Fibroblast of lung (primary cell): ENCODE results near the gene DYNC2I2. TPM values are rescaled to one million over a fixed set of nuclear protein-coding genes. Genes with fewer than 3 reads are reported as not detected.

Experiments used
- DNase-seq, 2 donors: peaks; one replicate each; pipeline versions ENCODE4 v3.0.0 to v3.0.0-alpha.2; 2010; ENCODE audit warnings: low read depth in 2 of 2
- H2AFZ ChIP-seq: 2 replicates; pipeline ENCODE4 v1.5.1; 2012; ENCODE audit warnings: low read length, control low read depth, inconsistent platforms
- H3K27ac ChIP-seq: 2 replicates; pipeline ENCODE4 v1.5.1; 2011; ENCODE audit warnings: low read length, control low read depth; ENCODE audit not compliant: insufficient read depth
- H3K27me3 ChIP-seq: 2 replicates; pipeline ENCODE4 v1.5.1; 2011; ENCODE audit warnings: mild to moderate bottlenecking, low read length; ENCODE audit not compliant: control insufficient read depth, insufficient read depth
- H3K36me3 ChIP-seq: 2 replicates; pipeline ENCODE4 v1.5.1; 2011; ENCODE audit warnings: low read length; ENCODE audit not compliant: control insufficient read depth, insufficient read depth
- H3K4me1 ChIP-seq: 2 replicates; pipeline ENCODE4 v1.5.1; 2011; ENCODE audit warnings: low read length; ENCODE audit not compliant: control insufficient read depth, insufficient read depth; ENCODE audit errors: extremely low read depth
- H3K4me2 ChIP-seq: 2 replicates; pipeline ENCODE4 v1.5.1; 2011; ENCODE audit warnings: low read length, control low read depth; ENCODE audit not compliant: insufficient read depth; ENCODE audit errors: extremely low read depth
- H3K4me3 ChIP-seq, 4 experiments: fragments of 200-600 bp in 1 of 4; sonication (generic) in 1 of 4; replicated peaks in 1 of 4; 2 replicates each; pipeline ENCODE4 v1.5.1; 2011 to 2016; ENCODE audit warnings: low read length in 4 of 4, low read depth in 3 of 4, mild to moderate bottlenecking in 3 of 4, control low read depth in 2 of 4, inconsistent platforms in 1 of 4, mixed read lengths in 1 of 4; ENCODE audit not compliant: insufficient read depth in 1 of 4; ENCODE audit errors: control extremely low read depth in 1 of 4
- H3K79me2 ChIP-seq: 2 replicates; pipeline ENCODE4 v1.5.1; 2012; ENCODE audit warnings: mild to moderate bottlenecking, low read length, inconsistent platforms; ENCODE audit not compliant: control insufficient read depth, insufficient read depth
- H3K9ac ChIP-seq: 2 replicates; pipeline ENCODE4 v1.5.1; 2011; ENCODE audit warnings: mild to moderate bottlenecking, low read length, control low read depth; ENCODE audit not compliant: insufficient read depth
- H3K9me3 ChIP-seq: 2 replicates; pipeline ENCODE4 v1.5.1; 2012; ENCODE audit warnings: low read depth, low read length; ENCODE audit not compliant: control insufficient read depth, insufficient read depth
- H4K20me1 ChIP-seq: 2 replicates; pipeline ENCODE4 v1.5.1; 2011; ENCODE audit warnings: low read length; ENCODE audit not compliant: control insufficient read depth, insufficient read depth; ENCODE audit errors: extremely low read depth
- CTCF ChIP-seq, 2 donors: IDR thresholded peaks in 1 of 2; conservative IDR thresholded peaks in 1 of 2; 1 replicate in 1 of 2; 2 replicates in 1 of 2; pipeline ENCODE4 v1.5.1; 2011 to 2012; ENCODE audit warnings: low read length in 2 of 2, control low read depth in 1 of 2, inconsistent platforms in 1 of 2, low read depth in 1 of 2, mild to moderate bottlenecking in 1 of 2
- EZH2 ChIP-seq: IDR thresholded peaks from 2 replicates; pipeline ENCODE4 v1.5.1; 2012; ENCODE audit warnings: low read length, control low read depth, mild to moderate bottlenecking; ENCODE audit errors: missing control alignments
- polyA plus RNA-seq, 2 donors: library from polyadenylated mRNA; depleted of rRNA in 1 of 2; stranded (reverse) in 1 of 2; unstranded in 1 of 2; fragments of >200 nt; gene quantifications; 2 replicates each; pipeline ENCODE4 v1.2.1, GENCODE V29; 2011 to 2012; ENCODE audit warnings: missing spikeins in 1 of 2
- total RNA-seq: library from RNA; depleted of rRNA; stranded (reverse); fragments of >200 nt; gene quantifications from 2 replicates; pipeline ENCODE4 v1.2.1, GENCODE V29; 2014

The DYNC2I2 gene
- total and polyA plus RNA-seq, 2 donors (not counting 1 experiment from before 2014, with no cell fraction given): 13.2 to 41.5 TPM

GRCh38 chr9:128643519-128644300 lies 12.9 kb downstream of the DYNC2I2 start:
- DNase-seq: no peak
- no peaks in the 10 kb centered on the region for H3K27me3 ChIP-seq
- H3K36me3 ChIP-seq: peaks cover 2% of the 10 kb centered on the region
- H3K4me3 ChIP-seq: no peak overlapping the region
- peaks cover 3% of the 10 kb centered on the region for H3K4me1 ChIP-seq
- no peaks in the 10 kb centered on the region for H4K20me1 ChIP-seq
- H3K9ac ChIP-seq: no peak overlapping the region
- H2AFZ ChIP-seq: no peak overlapping the region
- peaks cover 5% of the 10 kb centered on the region for H3K79me2 ChIP-seq
- H3K4me2 ChIP-seq: no peak overlapping the region
- no peak for TF ChIP-seq EZH2
- no peak for TF ChIP-seq CTCF (conservative IDR thresholded peaks at IDR 0.05 in 1 of 2, IDR thresholded peaks at IDR 0.05 in 1 of 2; ENCODE audit: low read depth in 1 of 2, low read length in 2 of 2)
- H3K9me3 ChIP-seq: no peaks in the 10 kb centered on the region
- no peak overlapping the region for H3K27ac ChIP-seq

GRCh38 chr9:128642675-128643245 lies 13.9 kb downstream of the DYNC2I2 start:
- no peak for DNase-seq
- H3K27me3 ChIP-seq: no peaks in the 10 kb centered on the region
- H4K20me1 ChIP-seq: no peaks in the 10 kb centered on the region
- TF ChIP-seq EZH2 (no peak), CTCF (conservative IDR thresholded peaks at IDR 0.05 in 1 of 2, IDR thresholded peaks at IDR 0.05 in 1 of 2; ENCODE audit: low read depth in 1 of 2, low read length in 2 of 2) (no peak)
- peaks cover 3% of the 10 kb centered on the region for H3K4me1 ChIP-seq
- no peaks in the 10 kb centered on the region for H3K9me3 ChIP-seq
- H3K79me2 ChIP-seq: peaks cover 5% of the 10 kb centered on the region
- no peak overlapping the region for H3K9ac ChIP-seq
- H3K4me3 ChIP-seq: no peak overlapping the region
- no peak overlapping the region for H3K4me2 ChIP-seq
- H2AFZ ChIP-seq: no peak overlapping the region
- peaks cover 2% of the 10 kb centered on the region for H3K36me3 ChIP-seq
- H3K27ac ChIP-seq: no peak overlapping the region

- Histone ChIP-seq H3K36me3 (peaks cover 6% of the 10 kb centered on the region), H3K4me2 (no peak overlapping the region), H3K4me3 (no peak overlapping the region), H3K9ac (no peak overlapping the region), H3K9me3 (no peaks in the 10 kb centered on the region), H3K27me3 (no peaks in the 10 kb centered on the region), H3K4me1 (peaks cover 10% of the 10 kb centered on the region), H3K27ac (no peak overlapping the region), H2AFZ (no peak overlapping the region), H3K79me2 (peaks cover 5% of the 10 kb centered on the region), H4K20me1 (no peaks in the 10 kb centered on the region)
- no peak for DNase-seq
- TF ChIP-seq EZH2 (no peak), CTCF (conservative IDR thresholded peaks at IDR 0.05 in 1 of 2, IDR thresholded peaks at IDR 0.05 in 1 of 2; ENCODE audit: low read depth in 1 of 2, low read length in 2 of 2) (no peak)
These were observed 16.0 kb downstream of the DYNC2I2 start for GRCh38 chr9:128640603-128641002.
